ENCODE data around the gene RIPOR3. TPM values are rescaled to one million over a fixed set of nuclear protein-coding genes. Genes with fewer than 3 reads are reported as not detected.

The RIPOR3 gene
- polyA plus RNA-seq, 1 donor from 2014 or later, result not detected

DNA sequence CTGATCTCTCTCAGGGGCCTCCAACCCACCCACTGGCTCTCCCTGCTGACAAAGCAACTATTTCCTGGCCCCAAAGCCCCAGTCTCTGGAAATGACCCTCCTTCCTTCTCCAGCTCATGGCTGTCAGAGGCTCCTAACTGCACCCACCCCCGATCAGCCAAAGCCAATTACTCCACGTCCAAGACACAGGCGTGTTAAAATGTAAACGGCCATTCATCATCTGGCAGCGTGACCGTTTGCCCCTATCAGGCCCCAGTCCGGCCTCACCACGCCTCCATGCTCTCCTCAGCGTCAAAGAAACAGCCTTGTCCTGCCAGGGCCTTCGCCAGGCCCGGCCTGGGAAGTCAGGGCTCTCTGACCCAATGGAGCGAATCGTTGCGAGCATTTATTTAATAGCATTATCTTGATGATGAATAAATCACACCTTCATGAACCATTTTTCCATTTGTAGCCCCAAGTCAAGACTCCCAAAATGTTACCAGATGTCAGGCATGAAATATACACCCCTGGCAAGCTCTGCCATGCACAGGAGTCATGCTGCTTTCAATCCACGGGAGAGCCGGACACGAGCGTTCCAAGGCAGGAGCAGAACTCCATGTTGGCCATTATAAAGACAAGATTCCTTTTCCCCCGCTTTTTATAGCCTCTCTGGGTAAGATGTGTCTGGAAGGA lies 17.7 kb downstream of the RIPOR3 start:
- H3K9ac ChIP-seq (ENCODE audit: low read length), result no peak overlapping the region
- H3K36me3 ChIP-seq (ENCODE audit: insufficient read depth, low read length), result no peaks in the 10 kb centered on the region
- H3K4me2 ChIP-seq (ENCODE audit: low read length), result no peak overlapping the region
- no peak overlapping the region for H2AFZ ChIP-seq (ENCODE audit: low read depth, low read length)
- no peak overlapping the region for H3K27ac ChIP-seq (ENCODE audit: low read length)
- no peaks in the 10 kb centered on the region for H3K79me2 ChIP-seq (replicated peaks; ENCODE audit: insufficient read depth, low read length)
- no peaks in the 10 kb centered on the region for H3K9me3 ChIP-seq (ENCODE audit: low read length)
- TF ChIP-seq, protein P1, sequence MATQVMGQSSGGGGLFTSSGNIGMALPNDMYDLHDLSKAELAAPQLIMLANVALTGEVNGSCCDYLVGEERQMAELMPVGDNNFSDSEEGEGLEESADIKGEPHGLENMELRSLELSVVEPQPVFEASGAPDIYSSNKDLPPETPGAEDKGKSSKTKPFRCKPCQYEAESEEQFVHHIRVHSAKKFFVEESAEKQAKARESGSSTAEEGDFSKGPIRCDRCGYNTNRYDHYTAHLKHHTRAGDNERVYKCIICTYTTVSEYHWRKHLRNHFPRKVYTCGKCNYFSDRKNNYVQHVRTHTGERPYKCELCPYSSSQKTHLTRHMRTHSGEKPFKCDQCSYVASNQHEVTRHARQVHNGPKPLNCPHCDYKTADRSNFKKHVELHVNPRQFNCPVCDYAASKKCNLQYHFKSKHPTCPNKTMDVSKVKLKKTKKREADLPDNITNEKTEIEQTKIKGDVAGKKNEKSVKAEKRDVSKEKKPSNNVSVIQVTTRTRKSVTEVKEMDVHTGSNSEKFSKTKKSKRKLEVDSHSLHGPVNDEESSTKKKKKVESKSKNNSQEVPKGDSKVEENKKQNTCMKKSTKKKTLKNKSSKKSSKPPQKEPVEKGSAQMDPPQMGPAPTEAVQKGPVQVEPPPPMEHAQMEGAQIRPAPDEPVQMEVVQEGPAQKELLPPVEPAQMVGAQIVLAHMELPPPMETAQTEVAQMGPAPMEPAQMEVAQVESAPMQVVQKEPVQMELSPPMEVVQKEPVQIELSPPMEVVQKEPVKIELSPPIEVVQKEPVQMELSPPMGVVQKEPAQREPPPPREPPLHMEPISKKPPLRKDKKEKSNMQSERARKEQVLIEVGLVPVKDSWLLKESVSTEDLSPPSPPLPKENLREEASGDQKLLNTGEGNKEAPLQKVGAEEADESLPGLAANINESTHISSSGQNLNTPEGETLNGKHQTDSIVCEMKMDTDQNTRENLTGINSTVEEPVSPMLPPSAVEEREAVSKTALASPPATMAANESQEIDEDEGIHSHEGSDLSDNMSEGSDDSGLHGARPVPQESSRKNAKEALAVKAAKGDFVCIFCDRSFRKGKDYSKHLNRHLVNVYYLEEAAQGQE (IDR thresholded peaks at IDR 0.05; ENCODE audit: borderline replicate concordance), result no peak
- TF ChIP-seq, protein P2, sequence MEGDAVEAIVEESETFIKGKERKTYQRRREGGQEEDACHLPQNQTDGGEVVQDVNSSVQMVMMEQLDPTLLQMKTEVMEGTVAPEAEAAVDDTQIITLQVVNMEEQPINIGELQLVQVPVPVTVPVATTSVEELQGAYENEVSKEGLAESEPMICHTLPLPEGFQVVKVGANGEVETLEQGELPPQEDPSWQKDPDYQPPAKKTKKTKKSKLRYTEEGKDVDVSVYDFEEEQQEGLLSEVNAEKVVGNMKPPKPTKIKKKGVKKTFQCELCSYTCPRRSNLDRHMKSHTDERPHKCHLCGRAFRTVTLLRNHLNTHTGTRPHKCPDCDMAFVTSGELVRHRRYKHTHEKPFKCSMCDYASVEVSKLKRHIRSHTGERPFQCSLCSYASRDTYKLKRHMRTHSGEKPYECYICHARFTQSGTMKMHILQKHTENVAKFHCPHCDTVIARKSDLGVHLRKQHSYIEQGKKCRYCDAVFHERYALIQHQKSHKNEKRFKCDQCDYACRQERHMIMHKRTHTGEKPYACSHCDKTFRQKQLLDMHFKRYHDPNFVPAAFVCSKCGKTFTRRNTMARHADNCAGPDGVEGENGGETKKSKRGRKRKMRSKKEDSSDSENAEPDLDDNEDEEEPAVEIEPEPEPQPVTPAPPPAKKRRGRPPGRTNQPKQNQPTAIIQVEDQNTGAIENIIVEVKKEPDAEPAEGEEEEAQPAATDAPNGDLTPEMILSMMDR (IDR thresholded peaks at IDR 0.05; ENCODE audit: poor library complexity, severe bottlenecking), result no peak
- TF ChIP-seq POLR2AphosphoS5 (IDR thresholded peaks at IDR 0.05) (no peak), SMC3 (conservative IDR thresholded peaks at IDR 0.05; ENCODE audit: poor library complexity) (no peak), MXI1 (conservative IDR thresholded peaks at IDR 0.05; ENCODE audit: poor library complexity, severe bottlenecking) (no peak), EP300 (conservative IDR thresholded peaks at IDR 0.05; ENCODE audit: poor library complexity, severe bottlenecking) (no peak)
- no peaks in the 10 kb centered on the region for H3K9me2 ChIP-seq (ENCODE audit: insufficient read depth, low read length)
- no peaks in the 10 kb centered on the region for H3F3A ChIP-seq (ENCODE audit: insufficient read depth, low read length, poor library complexity, severe bottlenecking)
- no peaks in the 10 kb centered on the region for H3K27me3 ChIP-seq (ENCODE audit: insufficient read depth, low read depth, low read length)
- no peak overlapping the region for H3K4me3 ChIP-seq (ENCODE audit: low read length)
- no peaks in the 10 kb centered on the region for H4K20me1 ChIP-seq (ENCODE audit: insufficient read depth)

DNA sequence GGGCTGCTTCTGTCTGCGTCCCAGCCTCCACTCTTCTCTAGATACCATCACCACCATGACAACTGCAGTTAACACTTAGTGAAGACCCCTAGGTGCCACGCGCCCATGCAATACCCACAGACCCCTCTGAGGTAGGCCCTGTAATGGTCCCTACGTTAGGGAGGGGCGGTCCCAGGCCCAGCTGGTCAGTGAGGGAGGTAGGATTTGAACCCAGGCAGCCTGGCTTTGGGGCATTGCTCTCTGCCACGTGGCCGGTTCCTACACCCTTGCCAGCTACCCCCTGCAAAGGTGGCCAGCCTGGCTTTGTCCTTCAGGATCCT lies 18.2 kb downstream of the RIPOR3 start:
- Histone ChIP-seq H2AFZ (ENCODE audit: low read depth, low read length) (no peak overlapping the region), H3K27ac (ENCODE audit: low read length) (no peak overlapping the region), H3K4me3 (ENCODE audit: low read length) (no peak overlapping the region), H3K27me3 (ENCODE audit: insufficient read depth, low read depth, low read length) (no peaks in the 10 kb centered on the region), H3K9me2 (ENCODE audit: insufficient read depth, low read length) (no peaks in the 10 kb centered on the region), H3K79me2 (replicated peaks; ENCODE audit: insufficient read depth, low read length) (no peaks in the 10 kb centered on the region), H3K36me3 (ENCODE audit: insufficient read depth, low read length) (no peaks in the 10 kb centered on the region), H3K4me2 (ENCODE audit: low read length) (no peak overlapping the region), H3K9ac (ENCODE audit: low read length) (no peak overlapping the region), H4K20me1 (ENCODE audit: insufficient read depth) (no peaks in the 10 kb centered on the region), H3K9me3 (ENCODE audit: low read length) (no peaks in the 10 kb centered on the region), H3F3A (ENCODE audit: insufficient read depth, low read length, poor library complexity, severe bottlenecking) (no peaks in the 10 kb centered on the region)
- TF ChIP-seq, protein P1 (IDR thresholded peaks at IDR 0.05; ENCODE audit: borderline replicate concordance), result no peak
- TF ChIP-seq, protein P2 (IDR thresholded peaks at IDR 0.05; ENCODE audit: poor library complexity, severe bottlenecking), result no peak
- TF ChIP-seq EZH2 (IDR thresholded peaks at IDR 0.05; ENCODE audit: borderline replicate concordance, insufficient read depth, low read length, poor library complexity, severe bottlenecking) (no peak), MXI1 (conservative IDR thresholded peaks at IDR 0.05; ENCODE audit: poor library complexity, severe bottlenecking) (no peak), TAF1 (IDR thresholded peaks at IDR 0.05; ENCODE audit: low read depth) (no peak), RAD21 (conservative IDR thresholded peaks at IDR 0.05) (no peak), SMC3 (conservative IDR thresholded peaks at IDR 0.05; ENCODE audit: poor library complexity) (no peak), POLR2AphosphoS5 (IDR thresholded peaks at IDR 0.05) (no peak), EP300 (conservative IDR thresholded peaks at IDR 0.05; ENCODE audit: poor library complexity, severe bottlenecking) (no peak)
